ENCODE data around the gene ADIPOR1.

Gene ADIPOR1

DNA sequence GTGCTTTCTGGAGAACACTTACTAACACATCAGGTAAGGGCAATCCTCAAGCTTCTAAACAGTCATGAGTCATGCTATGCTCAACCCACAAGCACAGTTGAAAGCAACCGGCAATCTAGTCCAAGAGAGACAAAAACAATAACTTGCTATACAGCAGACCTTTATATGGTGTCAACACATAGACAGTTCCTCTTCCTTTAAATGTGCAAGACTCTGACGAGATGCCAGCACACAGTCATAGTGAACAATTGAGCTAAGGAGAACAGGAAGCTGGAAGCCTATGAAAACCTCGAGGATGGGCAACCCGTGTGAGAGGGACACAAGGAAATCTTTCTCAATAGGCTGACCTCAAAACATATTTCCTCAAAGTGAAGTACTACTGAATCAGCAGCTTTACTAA, 5.3 kb downstream of the ADIPOR1 start:
- Histone ChIP-seq H2BK5ac (ENCODE audit: low read length) (no peak overlapping the region), H3K4ac (ENCODE audit: low read length) (no peak overlapping the region), H3K23ac (ENCODE audit: low read depth, low read length, poor library complexity) (no peak overlapping the region), H3K4me2 (ENCODE audit: insufficient read depth, low read length, poor library complexity, severe bottlenecking) (no peak overlapping the region), H3K4me3 (ENCODE audit: low read length in 2 of 2) (no peak overlapping the region), H3K9ac (ENCODE audit: low read depth, low read length, poor library complexity) (no peak overlapping the region), H3K27me3 (ENCODE audit: control insufficient read depth in 3 of 3, insufficient read depth in 3 of 3, low read depth in 1 of 3, low read length in 3 of 3) (no peaks in the 10 kb centered on the region), H3K18ac (ENCODE audit: low read length) (no peak overlapping the region), H2BK12ac (ENCODE audit: low read length) (no peak overlapping the region), H2BK120ac (ENCODE audit: low read depth, low read length) (no peak overlapping the region), H3K14ac (ENCODE audit: low read length) (no peak overlapping the region), H3K4me1 (ENCODE audit: control insufficient read depth in 2 of 2, insufficient read depth in 1 of 2, low read depth in 1 of 2, low read length in 2 of 2) (peaks cover 2% of the 10 kb centered on the region in 2 donors), H3K36me3 (replicated peaks in 1 of 2; ENCODE audit: control insufficient read depth in 2 of 2, insufficient read depth in 2 of 2, low read length in 2 of 2) (peaks cover 8 to 40% of the 10 kb centered on the region in 2 donors), H3K9me3 (replicated peaks in 1 of 2; ENCODE audit: control insufficient read depth in 2 of 2, insufficient read depth in 1 of 2, low read depth in 1 of 2, low read length in 2 of 2) (no peaks in the 10 kb centered on the region), H4K8ac (ENCODE audit: low read depth, low read length) (no peak overlapping the region), H3K79me1 (ENCODE audit: low read depth, low read length) (peaks cover 4% of the 10 kb centered on the region), H2AK5ac (ENCODE audit: low read depth, low read length) (no peak overlapping the region), H4K91ac (ENCODE audit: low read depth, low read length, poor library complexity) (no peak overlapping the region), H2BK15ac (ENCODE audit: low read length) (no peak overlapping the region), H3K27ac (replicated peaks; ENCODE audit: low read length) (no peak overlapping the region), H2AFZ (ENCODE audit: low read length) (no peak overlapping the region)
- WGBS, 2 donors (ENCODE audit: extremely low coverage in 2 of 2, insufficient read length in 2 of 2, insufficient replicate concordance in 1 of 2): no CpG with 5 or more reads among the region's 4 CpGs
- DNase-seq (ENCODE audit: low spot score): no peak

DNA sequence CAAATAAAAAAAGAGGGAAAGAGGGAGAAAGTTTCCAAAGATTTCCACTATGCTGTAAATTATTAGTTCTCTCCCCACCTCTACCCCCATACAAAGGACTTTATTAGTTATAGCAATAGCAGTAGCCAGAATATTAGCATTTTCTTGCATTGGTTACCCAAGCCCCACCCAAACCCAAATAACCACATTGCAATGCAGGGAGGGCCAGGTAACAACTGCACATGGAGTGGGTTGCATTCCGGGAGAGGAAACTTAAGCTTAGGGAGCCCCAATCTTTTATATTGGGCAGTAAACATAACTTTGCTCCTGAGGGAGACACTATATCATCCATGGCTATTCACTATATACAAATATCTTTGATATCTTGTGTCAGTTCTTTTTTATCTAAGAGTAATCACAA, 6.0 kb downstream of the ADIPOR1 start:
- DNase-seq (ENCODE audit: low spot score): no peak
- Histone ChIP-seq H3K27ac (replicated peaks; ENCODE audit: low read length) (no peak overlapping the region), H3K27me3 (ENCODE audit: control insufficient read depth in 3 of 3, insufficient read depth in 3 of 3, low read depth in 1 of 3, low read length in 3 of 3) (no peaks in the 10 kb centered on the region), H3K79me1 (ENCODE audit: low read depth, low read length) (no peaks in the 10 kb centered on the region), H2BK12ac (ENCODE audit: low read length) (no peak overlapping the region), H2BK120ac (ENCODE audit: low read depth, low read length) (no peak overlapping the region), H2AFZ (ENCODE audit: low read length) (no peak overlapping the region), H3K36me3 (replicated peaks in 1 of 2; ENCODE audit: control insufficient read depth in 2 of 2, insufficient read depth in 2 of 2, low read length in 2 of 2) (peaks cover 8 to 44% of the 10 kb centered on the region in 2 donors), H3K18ac (ENCODE audit: low read length) (no peak overlapping the region), H4K8ac (ENCODE audit: low read depth, low read length) (no peak overlapping the region), H2BK15ac (ENCODE audit: low read length) (no peak overlapping the region), H3K23ac (ENCODE audit: low read depth, low read length, poor library complexity) (no peak overlapping the region), H3K4me2 (ENCODE audit: insufficient read depth, low read length, poor library complexity, severe bottlenecking) (no peak overlapping the region), H3K14ac (ENCODE audit: low read length) (no peak overlapping the region), H2BK5ac (ENCODE audit: low read length) (no peak overlapping the region), H4K91ac (ENCODE audit: low read depth, low read length, poor library complexity) (no peak overlapping the region), H2AK5ac (ENCODE audit: low read depth, low read length) (no peak overlapping the region), H3K9ac (ENCODE audit: low read depth, low read length, poor library complexity) (no peak overlapping the region), H3K4me3 (ENCODE audit: low read length in 2 of 2) (no peak overlapping the region), H3K4ac (ENCODE audit: low read length) (no peak overlapping the region), H3K4me1 (ENCODE audit: control insufficient read depth in 2 of 2, insufficient read depth in 1 of 2, low read depth in 1 of 2, low read length in 2 of 2) (no peaks in the 10 kb centered on the region), H3K9me3 (replicated peaks in 1 of 2; ENCODE audit: control insufficient read depth in 2 of 2, insufficient read depth in 1 of 2, low read depth in 1 of 2, low read length in 2 of 2) (no peaks in the 10 kb centered on the region)
- no CpG with 5 or more reads among the region's 1 CpG for WGBS, 2 donors (ENCODE audit: extremely low coverage in 2 of 2, insufficient read length in 2 of 2, insufficient replicate concordance in 1 of 2)

DNA sequence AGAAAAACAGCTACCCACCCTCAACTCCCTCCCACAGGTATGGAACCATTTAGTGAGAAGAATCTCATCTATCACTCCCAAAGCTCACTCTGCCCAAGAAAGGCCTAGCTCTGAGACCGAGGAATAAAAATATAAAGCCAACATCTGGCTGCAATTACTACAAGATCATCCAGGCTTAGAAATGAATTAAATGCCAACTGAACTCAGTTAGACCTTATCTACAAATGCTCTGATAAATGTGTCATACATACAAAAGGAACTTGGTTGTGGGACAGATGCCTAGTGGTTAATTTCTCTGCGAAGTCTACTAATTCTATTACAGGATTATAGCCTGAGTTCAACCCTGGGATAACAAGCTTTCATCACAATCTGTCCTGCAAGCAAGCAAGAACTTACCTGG, 6.7 kb downstream of the ADIPOR1 start:
- Histone ChIP-seq H3K4ac (ENCODE audit: low read length) (no peak overlapping the region), H3K14ac (ENCODE audit: low read length) (no peak overlapping the region), H2BK5ac (ENCODE audit: low read length) (no peak overlapping the region), H3K9me3 (replicated peaks in 1 of 2; ENCODE audit: control insufficient read depth in 2 of 2, insufficient read depth in 1 of 2, low read depth in 1 of 2, low read length in 2 of 2) (no peaks in the 10 kb centered on the region), H3K4me3 (ENCODE audit: low read length in 2 of 2) (no peak overlapping the region), H2AFZ (ENCODE audit: low read length) (no peak overlapping the region), H3K27me3 (ENCODE audit: control insufficient read depth in 3 of 3, insufficient read depth in 3 of 3, low read depth in 1 of 3, low read length in 3 of 3) (no peaks in the 10 kb centered on the region), H3K9ac (ENCODE audit: low read depth, low read length, poor library complexity) (no peak overlapping the region), H4K91ac (ENCODE audit: low read depth, low read length, poor library complexity) (no peak overlapping the region), H3K23ac (ENCODE audit: low read depth, low read length, poor library complexity) (no peak overlapping the region), H3K4me2 (ENCODE audit: insufficient read depth, low read length, poor library complexity, severe bottlenecking) (no peak overlapping the region), H3K79me1 (ENCODE audit: low read depth, low read length) (no peaks in the 10 kb centered on the region), H2BK15ac (ENCODE audit: low read length) (no peak overlapping the region), H3K27ac (replicated peaks; ENCODE audit: low read length) (no peak overlapping the region), H4K8ac (ENCODE audit: low read depth, low read length) (no peak overlapping the region), H3K36me3 (replicated peaks in 1 of 2; ENCODE audit: control insufficient read depth in 2 of 2, insufficient read depth in 2 of 2, low read length in 2 of 2) (peaks cover 9 to 47% of the 10 kb centered on the region in 2 donors), H2BK120ac (ENCODE audit: low read depth, low read length) (no peak overlapping the region), H3K4me1 (ENCODE audit: control insufficient read depth in 2 of 2, insufficient read depth in 1 of 2, low read depth in 1 of 2, low read length in 2 of 2) (no peaks in the 10 kb centered on the region), H2BK12ac (ENCODE audit: low read length) (no peak overlapping the region), H2AK5ac (ENCODE audit: low read depth, low read length) (no peak overlapping the region), H3K18ac (ENCODE audit: low read length) (no peak overlapping the region)
- no peak for DNase-seq (ENCODE audit: low spot score)
- WGBS, 2 donors (ENCODE audit: extremely low coverage in 2 of 2, insufficient read length in 2 of 2, insufficient replicate concordance in 1 of 2): no CpG with 5 or more reads among the region's 2 CpGs

DNA sequence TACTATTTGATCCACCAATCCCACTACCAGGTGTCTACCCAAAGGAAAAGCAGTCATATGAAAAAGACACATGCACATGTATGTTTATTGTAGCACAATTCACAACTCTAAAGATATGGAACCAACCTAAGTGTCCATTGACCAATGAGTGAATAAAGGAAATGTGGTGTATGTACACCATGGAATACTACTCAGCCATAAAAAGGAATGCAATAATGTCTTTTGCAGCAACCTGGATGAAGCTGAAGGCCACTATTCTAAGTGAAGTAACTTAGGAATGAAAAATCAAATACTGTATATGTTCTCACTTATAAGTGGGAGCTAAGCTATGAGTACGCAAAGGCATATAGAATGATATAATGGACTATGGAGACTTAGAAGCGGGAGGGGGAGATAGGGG, 12.6 kb downstream of the ADIPOR1 start:
- no peak overlapping the region for H2BK120ac ChIP-seq (ENCODE audit: low read depth, low read length)
- H3K4me2 ChIP-seq (ENCODE audit: insufficient read depth, low read length, poor library complexity, severe bottlenecking): no peak overlapping the region
- H3K18ac ChIP-seq (ENCODE audit: low read length): no peak overlapping the region
- no peaks in the 10 kb centered on the region for H3K79me1 ChIP-seq (ENCODE audit: low read depth, low read length)
- H3K4ac ChIP-seq (ENCODE audit: low read length): no peak overlapping the region
- H3K27ac ChIP-seq (replicated peaks; ENCODE audit: low read length): no peak overlapping the region
- H3K9ac ChIP-seq (ENCODE audit: low read depth, low read length, poor library complexity): no peak overlapping the region
- H3K4me1 ChIP-seq (ENCODE audit: control insufficient read depth in 2 of 2, insufficient read depth in 1 of 2, low read depth in 1 of 2, low read length in 2 of 2): no peaks in the 10 kb centered on the region
- no peaks in the 10 kb centered on the region for H3K27me3 ChIP-seq (ENCODE audit: control insufficient read depth in 3 of 3, insufficient read depth in 3 of 3, low read depth in 1 of 3, low read length in 3 of 3)
- peaks cover 31 to 85% of the 10 kb centered on the region in 2 donors for H3K36me3 ChIP-seq (replicated peaks in 1 of 2; ENCODE audit: control insufficient read depth in 2 of 2, insufficient read depth in 2 of 2, low read length in 2 of 2)
- H2BK5ac ChIP-seq (ENCODE audit: low read length): no peak overlapping the region
- H2BK15ac ChIP-seq (ENCODE audit: low read length): no peak overlapping the region
- no peak overlapping the region for H2BK12ac ChIP-seq (ENCODE audit: low read length)
- H2AFZ ChIP-seq (ENCODE audit: low read length): no peak overlapping the region
- no peak for DNase-seq (ENCODE audit: low spot score)
- H3K14ac ChIP-seq (ENCODE audit: low read length): no peak overlapping the region
- no peak overlapping the region for H4K8ac ChIP-seq (ENCODE audit: low read depth, low read length)
- no peak overlapping the region for H3K4me3 ChIP-seq (ENCODE audit: low read length in 2 of 2)
- no peak overlapping the region for H4K91ac ChIP-seq (ENCODE audit: low read depth, low read length, poor library complexity)
- H3K23ac ChIP-seq (ENCODE audit: low read depth, low read length, poor library complexity): no peak overlapping the region
- no peaks in the 10 kb centered on the region for H3K9me3 ChIP-seq (replicated peaks in 1 of 2; ENCODE audit: control insufficient read depth in 2 of 2, insufficient read depth in 1 of 2, low read depth in 1 of 2, low read length in 2 of 2)
- no CpG with 5 or more reads among the region's 2 CpGs for WGBS, 2 donors (ENCODE audit: extremely low coverage in 2 of 2, insufficient read length in 2 of 2, insufficient replicate concordance in 1 of 2)
- H2AK5ac ChIP-seq (ENCODE audit: low read depth, low read length): no peak overlapping the region
